Ramos (cell line): ENCODE data around the gene LDLRAD4.

Experiments
- in situ Hi-C: fragments of 300-500 bp; cut with MboI; formaldehyde crosslinking; loops from one replicate; pipeline ENCODE4 v1.14.3; 2022; ENCODE audit warnings: low sequenced_read_pairs; ENCODE audit not compliant: unreplicated experiment

The LDLRAD4 gene

GRCh38 chr18:13362607-13363006 lies 144.0 kb downstream of the LDLRAD4 start:
- in situ Hi-C loops, result no loop called here

- in situ Hi-C loops, result no loop called here
Observed at GRCh38 chr18:13363359-13363758, 144.8 kb downstream of the LDLRAD4 start.

DNA sequence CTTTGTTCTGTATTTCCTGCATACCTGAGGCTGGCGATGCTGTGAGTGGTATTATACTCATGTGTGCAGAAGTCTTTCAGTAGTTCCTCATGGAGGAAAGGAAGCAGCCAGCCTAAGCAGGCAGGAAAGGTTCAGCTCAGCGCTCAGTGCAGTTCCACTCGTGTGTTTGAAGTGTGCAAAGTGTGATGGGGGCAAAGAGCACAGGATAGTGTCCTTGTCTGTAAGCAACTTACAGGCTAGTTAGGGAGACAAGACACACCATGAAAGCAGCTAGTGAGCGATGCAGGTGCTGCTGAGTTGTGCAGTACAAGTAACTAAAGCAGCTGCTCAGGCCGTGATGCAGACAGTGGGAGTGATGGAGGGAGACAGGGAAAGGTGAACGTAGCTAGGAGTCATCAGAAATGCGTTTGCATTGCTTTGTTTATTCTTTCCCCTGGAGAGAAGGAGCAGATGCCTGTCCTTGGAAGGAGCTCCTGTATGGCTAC lies 146.2 kb downstream of the LDLRAD4 start:
- in situ Hi-C loops, result no loop called here

GRCh38 chr18:13366131-13366530 lies 147.6 kb downstream of the LDLRAD4 start:
- in situ Hi-C loops, result no loop called here

- in situ Hi-C loops, result no loop called here
Observed at GRCh38 chr18:13366541-13366940, 148.0 kb downstream of the LDLRAD4 start.

GRCh38 chr18:13366962-13367892 lies 148.7 kb downstream of the LDLRAD4 start:
- in situ Hi-C loops, result no loop called here

GRCh38 chr18:13368080-13368813 lies 149.7 kb downstream of the LDLRAD4 start:
- in situ Hi-C loops, result no loop called here

DNA sequence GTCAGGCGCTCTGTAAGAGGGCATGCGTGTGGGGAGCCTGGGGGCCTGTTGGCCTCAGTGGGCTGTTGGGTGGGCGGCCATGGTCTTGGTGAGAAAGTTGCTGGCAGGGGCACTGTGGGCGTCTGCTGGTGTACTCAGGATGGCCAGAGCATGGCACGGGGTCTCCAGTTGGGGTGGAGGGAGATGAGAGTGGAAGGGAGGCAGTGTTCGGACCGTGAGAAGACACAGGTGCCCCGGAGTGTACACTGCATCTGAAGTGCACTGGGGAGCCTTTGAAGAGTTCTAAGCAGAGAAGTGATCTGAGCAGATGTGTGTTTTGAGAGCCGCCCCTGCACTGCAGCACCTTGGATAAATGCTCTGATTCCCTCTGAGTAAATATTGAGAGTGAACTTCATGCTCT lies 150.8 kb downstream of the LDLRAD4 start:
- in situ Hi-C loops, result no loop called here

GRCh38 chr18:13369756-13370510 lies 151.4 kb downstream of the LDLRAD4 start:
- in situ Hi-C loops, result no loop called here

DNA sequence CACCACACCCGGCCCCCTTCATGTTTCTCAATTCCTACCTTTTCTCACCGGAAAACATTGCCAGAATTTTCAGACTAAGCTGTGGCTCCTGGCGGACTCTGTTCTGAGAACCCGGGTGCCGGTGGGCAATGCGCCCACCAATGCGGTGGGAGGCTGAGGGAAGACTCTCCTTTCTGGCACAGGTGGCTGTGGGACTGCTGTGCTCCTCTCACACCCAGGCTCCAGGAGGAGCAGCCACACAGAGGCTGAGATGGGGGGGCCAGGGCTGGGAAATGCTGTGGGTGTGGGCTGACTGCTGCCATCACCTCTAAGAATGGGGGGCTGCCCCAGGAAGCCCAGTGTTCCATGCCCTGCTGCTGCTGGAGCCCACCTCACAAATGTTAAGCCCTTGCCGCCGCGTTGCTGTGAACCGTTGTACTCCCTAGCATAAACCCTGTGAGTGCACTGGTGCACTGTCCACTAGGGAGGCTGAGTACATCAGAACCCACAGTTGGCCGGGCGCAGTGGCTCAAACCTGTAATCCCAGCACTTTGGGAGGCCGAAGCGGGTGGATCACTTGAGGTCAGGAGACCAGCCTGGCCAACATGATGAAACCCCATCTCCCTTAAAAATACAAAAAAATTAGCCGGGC lies 152.6 kb downstream of the LDLRAD4 start:
- in situ Hi-C loops, result no loop called here

DNA sequence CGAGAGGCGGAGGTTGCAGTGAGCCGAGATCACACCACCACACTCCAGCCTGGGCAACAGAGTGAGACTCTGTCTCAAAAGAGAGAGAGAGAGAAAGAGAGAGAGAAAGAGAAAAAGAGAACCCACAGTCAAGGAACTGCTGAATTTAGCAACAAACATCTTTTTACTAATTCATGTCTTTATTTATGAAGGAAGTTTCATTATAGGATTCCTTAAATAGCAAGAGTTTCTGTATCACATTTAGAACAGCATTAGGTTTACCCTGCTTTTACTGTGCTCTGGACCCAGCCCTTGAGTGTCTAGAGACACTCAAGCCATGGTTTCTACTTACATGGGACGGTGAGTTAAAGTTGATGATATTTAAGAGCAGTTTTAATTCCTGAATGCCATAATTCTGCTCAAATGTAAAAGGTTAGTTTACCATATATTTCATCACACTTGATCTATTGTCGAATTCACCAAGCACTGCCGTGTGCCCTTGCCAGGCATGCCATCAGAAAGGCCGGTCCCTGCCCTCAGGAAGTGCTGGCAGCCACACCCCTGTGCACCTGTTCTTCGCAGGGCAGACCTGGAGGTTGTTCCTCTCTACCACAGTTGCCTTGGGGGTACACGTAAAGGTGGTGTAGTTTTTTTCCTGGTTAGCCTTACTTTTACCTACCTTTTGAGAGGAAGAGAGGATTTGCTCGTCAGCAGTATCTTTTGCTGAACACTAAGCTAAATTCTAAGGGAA lies 153.3 kb downstream of the LDLRAD4 start:
- in situ Hi-C loops, result no loop called here

DNA sequence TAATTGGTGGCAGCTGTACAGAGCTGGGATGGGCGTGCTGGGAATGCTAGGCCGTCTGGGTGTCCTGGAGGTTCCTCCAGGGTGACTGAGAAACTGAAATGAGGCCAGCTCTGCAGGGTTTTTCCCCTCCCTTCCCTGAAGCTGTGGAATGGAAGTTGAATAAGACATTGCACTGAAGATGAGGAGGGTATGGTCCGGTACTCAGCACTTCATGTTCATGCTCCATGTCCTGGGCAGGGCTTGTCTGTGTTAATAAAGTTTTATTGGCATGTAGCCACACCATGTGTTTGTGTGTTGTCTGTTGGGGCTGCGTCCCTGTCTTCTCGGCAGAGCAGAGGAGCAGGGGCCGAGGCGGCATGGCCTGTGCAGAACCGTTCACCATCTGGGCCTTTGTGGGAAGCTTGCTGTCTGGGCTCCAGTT lies 154.0 kb downstream of the LDLRAD4 start:
- in situ Hi-C loops, result no loop called here

DNA sequence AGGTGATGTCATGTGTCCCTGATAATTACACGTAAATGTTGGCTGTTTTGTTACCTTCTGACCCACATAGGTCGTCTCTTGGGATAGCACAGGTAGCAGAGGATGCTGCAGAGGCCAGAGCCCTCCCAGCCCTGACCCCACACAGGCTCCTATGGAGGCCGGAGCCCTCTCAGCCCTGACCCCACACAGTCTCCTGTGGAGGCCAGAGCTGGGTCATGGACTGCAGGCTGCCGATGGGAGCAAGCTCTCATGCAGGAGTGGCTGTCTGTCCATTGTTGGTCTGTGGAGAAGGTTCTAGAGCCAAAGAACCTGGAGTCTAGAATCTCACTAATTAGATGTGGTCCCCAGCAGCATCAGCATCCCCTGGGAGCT lies 155.5 kb downstream of the LDLRAD4 start:
- in situ Hi-C loops, result no loop called here

- in situ Hi-C loops, result no loop called here
Observed at GRCh38 chr18:13374468-13375301, 156.1 kb downstream of the LDLRAD4 start.

DNA sequence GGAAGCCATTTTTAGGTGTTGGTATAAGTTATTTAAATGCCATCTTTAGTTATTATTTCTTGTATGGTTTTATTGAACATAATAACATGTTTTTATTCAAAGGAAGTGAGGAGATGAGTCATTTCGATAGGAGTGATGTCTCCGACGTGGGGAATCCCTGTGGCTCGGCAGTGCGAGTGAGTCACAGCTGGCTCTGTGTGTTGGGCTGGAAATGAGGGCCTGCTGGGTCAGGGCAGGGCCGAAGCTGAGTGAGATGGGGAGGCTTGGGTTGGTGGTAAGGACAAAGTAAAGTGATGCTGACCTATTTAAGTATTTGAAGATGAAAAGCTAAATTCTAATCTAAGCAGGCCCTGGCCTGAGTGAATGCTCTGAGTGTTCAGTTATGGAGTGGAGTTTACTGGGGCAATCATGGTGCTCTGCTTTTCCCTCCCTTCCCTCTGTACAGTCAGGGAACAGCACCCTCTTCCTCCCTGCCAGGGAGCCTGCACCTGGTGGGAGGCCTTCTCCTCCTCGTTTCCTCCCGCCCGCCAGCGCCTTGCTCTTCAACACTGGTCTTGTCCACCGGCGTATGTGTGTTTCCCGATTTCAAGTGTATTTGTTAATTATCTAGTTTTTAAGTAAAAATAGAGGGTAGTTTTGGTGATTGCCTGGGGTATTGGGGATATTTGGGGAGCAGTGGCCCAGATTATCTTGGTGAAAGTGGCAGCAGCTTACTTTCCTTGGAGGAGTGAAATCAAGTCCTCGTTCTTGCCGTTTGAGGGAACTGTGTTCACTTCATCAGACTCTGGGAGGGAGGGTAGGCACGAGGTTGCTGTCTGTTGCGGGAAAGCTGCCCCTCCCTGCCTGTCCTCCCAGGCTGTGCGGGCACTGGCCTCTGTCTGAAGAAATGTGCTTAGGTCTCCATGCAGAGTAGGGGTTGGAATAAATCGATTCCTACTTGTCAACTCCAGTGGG lies 157.0 kb downstream of the LDLRAD4 start:
- in situ Hi-C loops, result no loop called here

DNA sequence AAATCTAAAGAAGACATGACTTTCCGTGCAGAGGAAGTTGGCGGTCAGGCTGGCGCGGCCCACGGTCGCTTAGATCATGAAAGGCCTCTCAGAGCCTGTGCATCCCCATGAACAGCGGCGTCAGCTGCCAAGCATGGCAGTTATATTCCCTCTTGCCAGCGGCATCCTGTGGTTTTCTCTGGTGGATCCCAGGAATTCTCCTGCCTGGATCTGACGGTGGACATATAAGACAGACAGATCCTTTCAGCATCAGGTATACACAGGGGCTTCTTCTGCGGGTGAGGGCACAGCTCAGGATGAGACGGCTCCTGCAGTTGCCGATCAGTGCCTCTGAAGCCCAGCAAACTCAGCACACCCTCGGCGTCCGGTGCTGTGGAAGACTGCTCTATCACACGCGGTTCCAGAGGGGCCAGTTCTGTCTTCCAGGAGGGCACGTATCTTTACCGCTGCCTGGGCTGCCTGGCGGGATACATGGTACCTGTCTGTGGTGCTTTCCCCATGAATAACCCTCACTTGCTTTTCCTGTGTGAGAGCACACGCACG lies 157.8 kb downstream of the LDLRAD4 start:
- in situ Hi-C loops, result no loop called here

- in situ Hi-C loops, result no loop called here
Observed at GRCh38 chr18:13376841-13377351, 158.3 kb downstream of the LDLRAD4 start.
